H1 (cell line): ENCODE results near the gene PGBD5.

Experiments
- EP300 ChIP-seq, 2 experiments: IDR thresholded peaks; 1 replicate in 1 of 2; 2 replicates in 1 of 2; pipeline ENCODE4 v1.6.1; 2011 to 2012; ENCODE audit warnings: low read depth in 2 of 2, low read length in 2 of 2, mild to moderate bottlenecking in 2 of 2, borderline replicate concordance in 1 of 2, inconsistent platforms in 1 of 2, moderate library complexity in 1 of 2
- SIN3A ChIP-seq, 2 experiments: IDR thresholded peaks in 1 of 2; conservative IDR thresholded peaks in 1 of 2; 2 replicates each; pipeline ENCODE4 v1.6.1; 2011 to 2012; ENCODE audit warnings: low read length in 2 of 2, improper control_type of control experiment in 1 of 2, low read depth in 1 of 2, mild to moderate bottlenecking in 1 of 2

DNA sequence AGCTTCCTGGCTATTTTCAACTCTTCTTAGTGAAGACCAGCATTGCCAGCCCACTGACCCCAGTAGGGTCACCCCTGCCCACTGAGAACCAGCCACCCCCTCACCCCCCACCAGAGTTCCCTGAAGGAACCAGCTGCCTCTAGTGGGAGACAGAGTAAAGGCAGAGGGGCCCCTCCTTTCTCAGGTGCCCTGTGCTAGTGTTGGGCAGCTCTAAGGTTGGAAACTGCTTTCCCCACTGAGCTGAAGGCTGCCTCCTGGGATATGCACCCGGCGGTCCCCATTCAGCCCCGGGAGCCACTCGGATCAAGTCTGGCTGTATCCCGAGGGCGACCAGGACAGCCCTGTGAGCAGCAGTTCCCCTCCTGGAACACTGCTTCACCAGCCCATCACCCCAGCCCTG is 111.0 kb downstream of the PGBD5 start:
- TF ChIP-seq SIN3A (conservative IDR thresholded peaks at IDR 0.05 in 1 of 2, IDR thresholded peaks at IDR 0.05 in 1 of 2; ENCODE audit: low read depth in 1 of 2, low read length in 2 of 2) = no peak
- TF ChIP-seq EP300 (IDR thresholded peaks at IDR 0.05; ENCODE audit: borderline replicate concordance in 1 of 2, low read depth in 2 of 2, low read length in 2 of 2) = no peak
